ENCODE measurements around the gene AMPD3.

The AMPD3 gene

DNA sequence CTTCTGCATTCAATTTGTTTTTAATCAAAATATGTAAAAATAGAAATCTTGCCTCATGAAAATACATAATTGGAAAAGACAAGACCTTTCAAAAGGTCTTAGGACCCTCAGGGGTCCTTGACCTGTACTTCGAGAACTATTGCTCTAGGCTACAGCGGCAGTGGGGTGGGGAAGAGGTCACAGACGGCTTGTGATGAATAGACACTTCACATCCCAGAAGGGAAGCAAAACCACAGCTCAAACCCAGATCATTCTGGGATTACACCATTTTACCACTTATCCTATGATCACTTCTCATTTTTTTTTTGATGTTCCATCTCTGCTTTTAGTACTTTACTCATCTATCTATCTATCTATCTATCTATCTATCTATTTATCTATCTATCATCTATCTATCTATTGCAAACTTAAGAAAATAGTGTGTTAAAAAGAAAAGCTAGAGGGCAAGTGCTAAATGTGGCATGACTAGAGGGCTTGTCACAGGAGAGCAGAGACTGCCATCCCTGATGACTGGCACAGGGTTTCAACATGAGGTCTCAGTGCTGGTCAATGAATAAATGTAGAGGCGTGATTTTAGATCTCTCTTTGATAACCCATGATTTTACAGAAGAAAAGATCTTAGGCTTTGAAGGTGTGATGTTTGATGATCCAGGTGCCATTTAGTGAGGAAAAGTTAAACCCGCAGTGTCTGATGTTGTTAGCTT lies 48.9 kb downstream of the AMPD3 start:
- no peak for DNase-seq (ENCODE audit: low read depth)
- H3K4me3 ChIP-seq (ENCODE audit: low read depth, low read length): no peak overlapping the region
- TF ChIP-seq, protein P1, sequence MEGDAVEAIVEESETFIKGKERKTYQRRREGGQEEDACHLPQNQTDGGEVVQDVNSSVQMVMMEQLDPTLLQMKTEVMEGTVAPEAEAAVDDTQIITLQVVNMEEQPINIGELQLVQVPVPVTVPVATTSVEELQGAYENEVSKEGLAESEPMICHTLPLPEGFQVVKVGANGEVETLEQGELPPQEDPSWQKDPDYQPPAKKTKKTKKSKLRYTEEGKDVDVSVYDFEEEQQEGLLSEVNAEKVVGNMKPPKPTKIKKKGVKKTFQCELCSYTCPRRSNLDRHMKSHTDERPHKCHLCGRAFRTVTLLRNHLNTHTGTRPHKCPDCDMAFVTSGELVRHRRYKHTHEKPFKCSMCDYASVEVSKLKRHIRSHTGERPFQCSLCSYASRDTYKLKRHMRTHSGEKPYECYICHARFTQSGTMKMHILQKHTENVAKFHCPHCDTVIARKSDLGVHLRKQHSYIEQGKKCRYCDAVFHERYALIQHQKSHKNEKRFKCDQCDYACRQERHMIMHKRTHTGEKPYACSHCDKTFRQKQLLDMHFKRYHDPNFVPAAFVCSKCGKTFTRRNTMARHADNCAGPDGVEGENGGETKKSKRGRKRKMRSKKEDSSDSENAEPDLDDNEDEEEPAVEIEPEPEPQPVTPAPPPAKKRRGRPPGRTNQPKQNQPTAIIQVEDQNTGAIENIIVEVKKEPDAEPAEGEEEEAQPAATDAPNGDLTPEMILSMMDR (IDR thresholded peaks at IDR 0.05; ENCODE audit: insufficient read depth, low read depth, low read length, missing control alignments): no peak

- DNase-seq (ENCODE audit: low read depth): no peak
- H3K4me3 ChIP-seq (ENCODE audit: low read depth, low read length): no peak overlapping the region
- TF ChIP-seq, protein P1 (IDR thresholded peaks at IDR 0.05; ENCODE audit: insufficient read depth, low read depth, low read length, missing control alignments): no peak
Measured at GRCh38 chr11:10504490-10504889, 49.4 kb downstream of the AMPD3 start.

- TF ChIP-seq, protein P1 (IDR thresholded peaks at IDR 0.05; ENCODE audit: insufficient read depth, low read depth, low read length, missing control alignments): no peak
- H3K4me3 ChIP-seq (ENCODE audit: low read depth, low read length): no peak overlapping the region
- no peak for DNase-seq (ENCODE audit: low read depth)
Measured at GRCh38 chr11:10505278-10506007, 50.4 kb downstream of the AMPD3 start.

GRCh38 chr11:10506008-10506370 lies 50.9 kb downstream of the AMPD3 start:
- TF ChIP-seq, protein P1 (IDR thresholded peaks at IDR 0.05; ENCODE audit: insufficient read depth, low read depth, low read length, missing control alignments): no peak
- no peak for DNase-seq (ENCODE audit: low read depth)
- H3K4me3 ChIP-seq (ENCODE audit: low read depth, low read length): no peak overlapping the region

GRCh38 chr11:10511181-10511621 lies 56.1 kb downstream of the AMPD3 start:
- H3K4me3 ChIP-seq (ENCODE audit: low read depth, low read length): no peak overlapping the region
- no peak for DNase-seq (ENCODE audit: low read depth)
- TF ChIP-seq, protein P1 (IDR thresholded peaks at IDR 0.05; ENCODE audit: insufficient read depth, low read depth, low read length, missing control alignments): no peak

GRCh38 chr11:10514202-10514601 lies 59.1 kb downstream of the AMPD3 start:
- no peak for DNase-seq (ENCODE audit: low read depth)
- no peak overlapping the region for H3K4me3 ChIP-seq (ENCODE audit: low read depth, low read length)
- TF ChIP-seq, protein P1 (IDR thresholded peaks at IDR 0.05; ENCODE audit: insufficient read depth, low read depth, low read length, missing control alignments): no peak
